HepG2 (cell line): ENCODE results near the gene TDRD3.

Source experiments
- EP300 ChIP-seq, 3 experiments: sonication (generic) in 1 of 3; formaldehyde crosslinking in 1 of 3; IDR thresholded peaks; 2 replicates each; pipeline versions ENCODE4 v1.5.1 to v1.6.1; 2011 to 2020; ENCODE audit warnings: low read depth in 2 of 3, low read length in 2 of 3, borderline replicate concordance in 1 of 3, improper control_type of control experiment in 1 of 3, mild to moderate bottlenecking in 1 of 3, missing genetic modification reagents in 1 of 3, moderate library complexity in 1 of 3
- HDAC2 ChIP-seq: sonication (generic); formaldehyde crosslinking; IDR thresholded peaks from 2 replicates; pipeline ENCODE4 v1.4.0; 2020; ENCODE audit warnings: missing genetic modification reagents
- JUND ChIP-seq: sonication (generic); formaldehyde crosslinking; IDR thresholded peaks from 2 replicates; pipeline ENCODE4 v1.8.0; 2022; ENCODE audit warnings: mild to moderate bottlenecking, missing genetic modification reagents
- RAD21 ChIP-seq: fragments of 450-650 bp; formaldehyde crosslinking; IDR thresholded peaks from 2 replicates; pipeline ENCODE4 v1.5.0; 2020; ENCODE audit warnings: mild to moderate bottlenecking
- SP1 ChIP-seq, 2 experiments: fragments of 450-650 bp in 1 of 2; sonication (generic) in 1 of 2; formaldehyde crosslinking in 1 of 2; IDR thresholded peaks; 2 replicates each; pipeline versions ENCODE4 v1.4.0 to v1.6.1; 2016 to 2020; ENCODE audit warnings: missing genetic modification reagents in 1 of 2
- ZNF367 ChIP-seq: sonication (generic); formaldehyde crosslinking; IDR thresholded peaks from 2 replicates; pipeline ENCODE4 v1.4.0; 2020; ENCODE audit warnings: missing genetic modification reagents, borderline replicate concordance
- TF ChIP-seq, protein P1 (sequence below): sonication (generic); formaldehyde crosslinking; conservative IDR thresholded peaks from 2 replicates; pipeline ENCODE4 v1.5.0; 2020; ENCODE audit warnings: missing genetic modification reagents
- TF ChIP-seq, protein P2 (sequence below): sonication (generic); formaldehyde crosslinking; IDR thresholded peaks from 2 replicates; pipeline ENCODE4 v1.5.1; 2020; ENCODE audit warnings: missing genetic modification reagents, mild to moderate bottlenecking, borderline replicate concordance
- TF ChIP-seq, protein P3 (sequence below): sonication (generic); formaldehyde crosslinking; IDR thresholded peaks from 2 replicates; pipeline ENCODE4 v1.4.0; 2020; ENCODE audit warnings: mild to moderate bottlenecking, missing genetic modification reagents
- TF ChIP-seq, protein P4 (sequence below): sonication (generic); formaldehyde crosslinking; IDR thresholded peaks from 2 replicates; pipeline ENCODE4 v1.8.0; 2022; ENCODE audit warnings: mild to moderate bottlenecking, missing genetic modification reagents, borderline replicate concordance

DNA sequence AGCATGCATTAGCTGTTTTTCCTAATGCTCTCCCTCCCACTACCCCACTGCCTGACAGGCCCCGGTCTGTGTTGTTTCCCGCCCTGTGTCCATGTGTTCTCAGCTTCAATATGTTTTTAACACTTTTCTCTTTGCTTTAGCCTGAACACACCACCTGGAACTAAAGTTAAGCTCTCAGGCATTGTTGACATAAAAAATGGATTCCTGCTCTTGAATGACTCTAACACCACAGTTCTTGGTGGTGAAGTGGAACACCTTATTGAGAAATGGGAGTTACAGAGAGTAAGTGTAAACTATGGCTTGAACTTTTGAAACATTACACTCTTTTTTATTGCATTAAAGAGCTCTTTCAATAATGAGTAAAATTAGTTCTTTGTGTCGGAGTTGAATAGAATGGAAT is 70.1 kb downstream of the TDRD3 start:
- no peak for TF ChIP-seq SP1 (IDR thresholded peaks at IDR 0.05)
- no peak for TF ChIP-seq SP1 (CRISPR knock-in tag; IDR thresholded peaks at IDR 0.05)
- TF ChIP-seq RAD21 (CRISPR knock-in tag), result no peak
- no peak for TF ChIP-seq JUND (CRISPR knock-in tag)
- no peak for TF ChIP-seq EP300 (IDR thresholded peaks at IDR 0.05; ENCODE audit: low read depth in 2 of 2, low read length in 2 of 2)
- no peak for TF ChIP-seq EP300 (CRISPR knock-in tag; IDR thresholded peaks at IDR 0.05; ENCODE audit: borderline replicate concordance)
- TF ChIP-seq, protein P1, sequence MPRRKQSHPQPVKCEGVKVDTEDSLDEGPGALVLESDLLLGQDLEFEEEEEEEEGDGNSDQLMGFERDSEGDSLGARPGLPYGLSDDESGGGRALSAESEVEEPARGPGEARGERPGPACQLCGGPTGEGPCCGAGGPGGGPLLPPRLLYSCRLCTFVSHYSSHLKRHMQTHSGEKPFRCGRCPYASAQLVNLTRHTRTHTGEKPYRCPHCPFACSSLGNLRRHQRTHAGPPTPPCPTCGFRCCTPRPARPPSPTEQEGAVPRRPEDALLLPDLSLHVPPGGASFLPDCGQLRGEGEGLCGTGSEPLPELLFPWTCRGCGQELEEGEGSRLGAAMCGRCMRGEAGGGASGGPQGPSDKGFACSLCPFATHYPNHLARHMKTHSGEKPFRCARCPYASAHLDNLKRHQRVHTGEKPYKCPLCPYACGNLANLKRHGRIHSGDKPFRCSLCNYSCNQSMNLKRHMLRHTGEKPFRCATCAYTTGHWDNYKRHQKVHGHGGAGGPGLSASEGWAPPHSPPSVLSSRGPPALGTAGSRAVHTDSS (CRISPR knock-in tag), result no peak
- TF ChIP-seq, protein P2, sequence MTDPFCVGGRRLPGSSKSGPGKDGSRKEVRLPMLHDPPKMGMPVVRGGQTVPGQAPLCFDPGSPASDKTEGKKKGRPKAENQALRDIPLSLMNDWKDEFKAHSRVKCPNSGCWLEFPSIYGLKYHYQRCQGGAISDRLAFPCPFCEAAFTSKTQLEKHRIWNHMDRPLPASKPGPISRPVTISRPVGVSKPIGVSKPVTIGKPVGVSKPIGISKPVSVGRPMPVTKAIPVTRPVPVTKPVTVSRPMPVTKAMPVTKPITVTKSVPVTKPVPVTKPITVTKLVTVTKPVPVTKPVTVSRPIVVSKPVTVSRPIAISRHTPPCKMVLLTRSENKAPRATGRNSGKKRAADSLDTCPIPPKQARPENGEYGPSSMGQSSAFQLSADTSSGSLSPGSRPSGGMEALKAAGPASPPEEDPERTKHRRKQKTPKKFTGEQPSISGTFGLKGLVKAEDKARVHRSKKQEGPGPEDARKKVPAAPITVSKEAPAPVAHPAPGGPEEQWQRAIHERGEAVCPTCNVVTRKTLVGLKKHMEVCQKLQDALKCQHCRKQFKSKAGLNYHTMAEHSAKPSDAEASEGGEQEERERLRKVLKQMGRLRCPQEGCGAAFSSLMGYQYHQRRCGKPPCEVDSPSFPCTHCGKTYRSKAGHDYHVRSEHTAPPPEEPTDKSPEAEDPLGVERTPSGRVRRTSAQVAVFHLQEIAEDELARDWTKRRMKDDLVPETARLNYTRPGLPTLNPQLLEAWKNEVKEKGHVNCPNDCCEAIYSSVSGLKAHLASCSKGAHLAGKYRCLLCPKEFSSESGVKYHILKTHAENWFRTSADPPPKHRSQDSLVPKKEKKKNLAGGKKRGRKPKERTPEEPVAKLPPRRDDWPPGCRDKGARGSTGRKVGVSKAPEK (CRISPR knock-in tag), result no peak
- TF ChIP-seq, protein P3, sequence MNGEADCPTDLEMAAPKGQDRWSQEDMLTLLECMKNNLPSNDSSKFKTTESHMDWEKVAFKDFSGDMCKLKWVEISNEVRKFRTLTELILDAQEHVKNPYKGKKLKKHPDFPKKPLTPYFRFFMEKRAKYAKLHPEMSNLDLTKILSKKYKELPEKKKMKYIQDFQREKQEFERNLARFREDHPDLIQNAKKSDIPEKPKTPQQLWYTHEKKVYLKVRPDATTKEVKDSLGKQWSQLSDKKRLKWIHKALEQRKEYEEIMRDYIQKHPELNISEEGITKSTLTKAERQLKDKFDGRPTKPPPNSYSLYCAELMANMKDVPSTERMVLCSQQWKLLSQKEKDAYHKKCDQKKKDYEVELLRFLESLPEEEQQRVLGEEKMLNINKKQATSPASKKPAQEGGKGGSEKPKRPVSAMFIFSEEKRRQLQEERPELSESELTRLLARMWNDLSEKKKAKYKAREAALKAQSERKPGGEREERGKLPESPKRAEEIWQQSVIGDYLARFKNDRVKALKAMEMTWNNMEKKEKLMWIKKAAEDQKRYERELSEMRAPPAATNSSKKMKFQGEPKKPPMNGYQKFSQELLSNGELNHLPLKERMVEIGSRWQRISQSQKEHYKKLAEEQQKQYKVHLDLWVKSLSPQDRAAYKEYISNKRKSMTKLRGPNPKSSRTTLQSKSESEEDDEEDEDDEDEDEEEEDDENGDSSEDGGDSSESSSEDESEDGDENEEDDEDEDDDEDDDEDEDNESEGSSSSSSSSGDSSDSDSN, result no peak
- TF ChIP-seq HDAC2, result no peak
- TF ChIP-seq, protein P4, sequence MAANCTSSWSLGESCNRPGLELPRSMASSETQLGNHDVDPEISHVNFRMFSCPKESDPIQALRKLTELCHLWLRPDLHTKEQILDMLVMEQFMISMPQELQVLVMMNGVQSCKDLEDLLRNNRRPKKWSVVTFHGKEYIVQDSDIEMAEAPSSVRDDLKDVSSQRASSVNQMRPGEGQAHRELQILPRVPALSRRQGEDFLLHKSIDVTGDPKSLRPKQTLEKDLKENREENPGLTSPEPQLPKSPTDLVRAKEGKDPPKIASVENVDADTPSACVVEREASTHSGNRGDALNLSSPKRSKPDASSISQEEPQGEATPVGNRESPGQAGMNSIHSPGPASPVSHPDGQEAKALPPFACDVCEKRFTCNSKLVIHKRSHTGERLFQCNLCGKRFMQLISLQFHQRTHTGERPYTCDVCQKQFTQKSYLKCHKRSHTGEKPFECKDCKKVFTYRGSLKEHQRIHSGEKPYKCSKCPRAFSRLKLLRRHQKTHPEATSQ (CRISPR knock-in tag), result no peak
- no peak for TF ChIP-seq ZNF367
